Endothelial cell of umbilical vein (primary cell): ENCODE data around the gene NACA2. TPM values are rescaled to one million over a fixed set of nuclear protein-coding genes. Genes with fewer than 3 reads are reported as not detected.

Experiments used
- BruUV-seq: library from RNA; stranded (reverse); fragments of 400-500 nt; replicated peaks from 2 replicates; lab custom pipeline; 2021; lab: Mats Ljungman, UMichigan
- CTCF ChIA-PET: fragments of 300-600, 350-600 bp; sonication (Branson Sonifier 250); formaldehyde crosslinking; loops from one replicate; lab custom pipeline; 2021; ENCODE audit warnings: antibody characterized with exemption, inconsistent platforms; lab: Charles Lee
- POLR2A ChIA-PET: fragments of 300-600, 350-600 bp; sonication (Branson Sonifier 250); formaldehyde crosslinking; loops from one replicate; lab custom pipeline; 2021; ENCODE audit warnings: antibody characterized with exemption, inconsistent platforms; lab: Charles Lee
- DNase-seq: peaks from one replicate; pipeline ENCODE4 v3.0.0-alpha.2; 2011; ENCODE audit warnings: low read depth, low spot score
- FAIRE-seq: peaks from 2 replicates; lab custom pipeline; 2011; peaks lifted over from hg19 to GRCh38; lab: Jason Lieb, UNC
- H2AFZ ChIP-seq: 2 replicates; pipeline ENCODE4 v1.6.0; 2012; ENCODE audit warnings: low read depth, low read length, control low read depth, inconsistent platforms
- H3K27ac ChIP-seq: 2 replicates; pipeline ENCODE4 v1.5.1; 2011; ENCODE audit warnings: low read depth, mild to moderate bottlenecking, control low read depth, low read length, moderate library complexity; ENCODE audit not compliant: insufficient read depth
- H3K27me3 ChIP-seq, 2 experiments: 2 replicates each; pipeline versions ENCODE4 v1.6.0 to v1.6.1; 2011; ENCODE audit warnings: low read length in 2 of 2, mixed read lengths in 1 of 2; ENCODE audit not compliant: control insufficient read depth in 2 of 2, insufficient read depth in 2 of 2
- H3K36me3 ChIP-seq, 2 experiments: 2 replicates in 1 of 2; 3 replicates in 1 of 2; pipeline ENCODE4 v1.5.1; 2011; ENCODE audit warnings: low read length in 2 of 2, mild to moderate bottlenecking in 1 of 2, moderate library complexity in 1 of 2; ENCODE audit not compliant: control insufficient read depth in 2 of 2, insufficient read depth in 2 of 2; ENCODE audit errors: extremely low read depth in 1 of 2
- H3K4me1 ChIP-seq: 3 replicates; pipeline ENCODE4 v1.5.1; 2011; ENCODE audit warnings: mild to moderate bottlenecking, low read length; ENCODE audit not compliant: control insufficient read depth, insufficient read depth; ENCODE audit errors: extremely low read depth
- H3K4me2 ChIP-seq: 2 replicates; pipeline ENCODE4 v1.6.1; 2011; ENCODE audit warnings: low read length, control low read depth, mixed read lengths; ENCODE audit not compliant: insufficient read depth
- H3K4me3 ChIP-seq, 3 experiments: fragments of 200-600 bp in 1 of 3; sonication (generic), shearing (Covaris generic) in 1 of 3; replicated peaks in 1 of 3; 2 replicates each; pipeline ENCODE4 v1.5.1; 2011 to 2016; ENCODE audit warnings: control low read depth in 3 of 3, low read length in 3 of 3, mild to moderate bottlenecking in 2 of 3, inconsistent platforms in 1 of 3, low read depth in 1 of 3, moderate library complexity in 1 of 3; ENCODE audit not compliant: insufficient read depth in 1 of 3
- H3K79me2 ChIP-seq: 2 replicates; pipeline ENCODE4 v1.6.0; 2012; ENCODE audit warnings: low read length, inconsistent platforms; ENCODE audit not compliant: control insufficient read depth, insufficient read depth
- H3K9ac ChIP-seq: replicated peaks from 2 replicates; pipeline ENCODE3; 2011; ENCODE audit warnings: low read length, control low read depth; ENCODE audit not compliant: insufficient read depth; ENCODE audit errors: extremely low read depth
- H3K9me1 ChIP-seq: replicated peaks from 3 replicates; pipeline ENCODE4 v1.6.0; 2011; ENCODE audit warnings: mild to moderate bottlenecking, low read length; ENCODE audit not compliant: control insufficient read depth, insufficient read depth; ENCODE audit errors: extremely low read depth
- H3K9me3 ChIP-seq: replicated peaks from 2 replicates; pipeline ENCODE4 v1.5.1; 2012; ENCODE audit warnings: low read length, inconsistent platforms; ENCODE audit not compliant: control insufficient read depth, insufficient read depth
- H4K20me1 ChIP-seq: replicated peaks from 2 replicates; pipeline ENCODE3; 2011; ENCODE audit warnings: mild to moderate bottlenecking, low read length; ENCODE audit not compliant: control insufficient read depth, insufficient read depth; ENCODE audit errors: extremely low read depth
- CTCF ChIP-seq, 2 donors: IDR thresholded peaks; 1 replicate in 1 of 2; 2 replicates in 1 of 2; pipeline ENCODE4 v1.5.1; 2011; ENCODE audit warnings: low read length in 2 of 2, mild to moderate bottlenecking in 2 of 2, moderate library complexity in 2 of 2, control low read depth in 1 of 2, inconsistent platforms in 1 of 2, low read depth in 1 of 2; ENCODE audit not compliant: insufficient read depth in 1 of 2; ENCODE audit errors: extremely low read depth in 1 of 2
- EZH2 ChIP-seq: IDR thresholded peaks from 2 replicates; pipeline ENCODE4 v1.6.1; 2012; ENCODE audit warnings: borderline replicate concordance, low read depth, mild to moderate bottlenecking, moderate library complexity, low read length, inconsistent platforms; ENCODE audit not compliant: severe bottlenecking
- FOS ChIP-seq: IDR thresholded peaks from 2 replicates; pipeline ENCODE4 v1.6.1; 2011; ENCODE audit warnings: mild to moderate bottlenecking, low read length, moderate library complexity, borderline replicate concordance; ENCODE audit not compliant: insufficient read depth
- GATA2 ChIP-seq: IDR thresholded peaks from 2 replicates; pipeline ENCODE4 v1.7.0; 2011; ENCODE audit warnings: low read depth, mild to moderate bottlenecking, moderate library complexity, mixed read lengths, low read length; ENCODE audit not compliant: insufficient read length, insufficient read depth
- JUN ChIP-seq: IDR thresholded peaks from 2 replicates; pipeline ENCODE4 v1.6.1; 2011; ENCODE audit warnings: borderline replicate concordance, low read depth; ENCODE audit not compliant: insufficient read length, insufficient read depth
- MAX ChIP-seq: IDR thresholded peaks from 2 replicates; pipeline ENCODE4 v1.6.1; 2011; ENCODE audit not compliant: insufficient read depth, insufficient read length
- MYC ChIP-seq: IDR thresholded peaks from one replicate; pipeline ENCODE4 v1.6.1; 2011; ENCODE audit warnings: mild to moderate bottlenecking, low read depth, low read length
- POLR2AphosphoS5 ChIP-seq: IDR thresholded peaks from 2 replicates; pipeline ENCODE4 v1.6.1; 2012; ENCODE audit warnings: low read depth, mild to moderate bottlenecking, control low read depth, low read length, moderate library complexity; ENCODE audit not compliant: insufficient read depth
- dilution Hi-C: fragments of 300-500 bp; cut with MboI; formaldehyde crosslinking; loops from one replicate; pipeline ENCODE4 v1.15.0; 2019; ENCODE audit warnings: low sequenced_read_pairs; ENCODE audit not compliant: extremely low pct_ligation_motif_present
- intact Hi-C: fragments of 100-400 bp; cut with micrococcal nuclease; formaldehyde crosslinking; loops from one replicate; pipeline ENCODE4 v1.10.0; 2022
- polyA plus RNA-seq, 4 experiments: library from polyadenylated mRNA; depleted of rRNA in 3 of 4; stranded (reverse) in 3 of 4; unstranded in 1 of 4; fragments of >200 nt; gene quantifications; 2 replicates each; pipeline versions ENCODE4 v1.2.1 to v1.2.3, GENCODE V29; 2011 to 2012; ENCODE audit warnings: missing spikeins in 1 of 4
- total RNA-seq: library from RNA; stranded (reverse); gene quantifications from 2 replicates; pipeline ENCODE4 v1.2.3, GENCODE V29; 2021

NACA2 gene
- total and polyA plus RNA-seq, 2 donors (not counting 3 experiments of a cell fraction or from before 2014, with no cell fraction given) = not detected

- no peaks in the 10 kb centered on the region for H3K36me3 ChIP-seq
- no peak overlapping the region for H3K4me3 ChIP-seq
- no TSS peak for BruUV-seq
- DNase-seq (no peak), FAIRE-seq (no peak)
- dilution Hi-C loops (no loop called here), intact Hi-C loops (no loop called here)
- H4K20me1 ChIP-seq = no peaks in the 10 kb centered on the region
- no peak overlapping the region for H3K4me2 ChIP-seq
- H3K9me3 ChIP-seq = no peaks in the 10 kb centered on the region
- POLR2A ChIA-PET = no interaction called here
- TF ChIP-seq JUN (no peak), MAX (no peak), FOS (no peak), GATA2 (no peak), CTCF (IDR thresholded peaks at IDR 0.05; ENCODE audit: extremely low read depth in 1 of 2, insufficient read depth in 1 of 2, low read depth in 1 of 2, low read length in 2 of 2) (no peak), EZH2 (no peak), MYC (no peak), POLR2AphosphoS5 (no peak)
- H3K4me1 ChIP-seq = no peaks in the 10 kb centered on the region
- H2AFZ ChIP-seq = no peak overlapping the region
- H3K27ac ChIP-seq = no peak overlapping the region
- no peaks in the 10 kb centered on the region for H3K9me1 ChIP-seq
- H3K27me3 ChIP-seq = peaks cover 15 to 34% of the 10 kb centered on the region in 2 experiments
- CTCF ChIA-PET = no interaction called here
- no peaks in the 10 kb centered on the region for H3K79me2 ChIP-seq
- H3K9ac ChIP-seq = no peak overlapping the region
Measured at GRCh38 chr17:61579961-61580360, 11.1 kb downstream of the NACA2 start.
